Neural progenitor cell (in vitro differentiated cells): Measurements from ENCODE around the gene PSKH1.

ENCODE experiments used
- EZH2phosphoT487 ChIP-seq: fragments of 200-600 bp; sonication (generic); IDR thresholded peaks from 2 replicates; pipeline ENCODE4 v1.6.1; 2017; ENCODE audit warnings: antibody characterized with exemption
- TF ChIP-seq, protein P1 (sequence below): fragments of 200-600 bp; sonication (generic); IDR thresholded peaks from 2 replicates; pipeline ENCODE4 v1.5.1; 2017; ENCODE audit warnings: antibody characterized with exemption, mild to moderate bottlenecking

DNA sequence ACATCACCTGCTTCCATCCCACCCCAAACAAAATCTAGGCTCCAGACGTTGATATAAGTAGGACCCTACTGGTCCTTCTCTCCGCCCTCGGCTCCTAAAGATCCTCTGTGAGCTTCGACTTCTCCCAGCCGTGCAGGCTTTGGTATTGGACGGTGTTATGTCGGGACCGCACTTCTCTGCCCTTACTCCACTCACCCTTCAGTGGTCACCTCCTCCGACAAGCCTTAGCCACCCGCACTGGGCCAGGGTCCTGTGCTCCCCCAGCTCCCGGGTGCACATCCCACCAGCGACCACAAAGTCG is 42.0 kb downstream of the PSKH1 start:
- TF ChIP-seq, protein P1, sequence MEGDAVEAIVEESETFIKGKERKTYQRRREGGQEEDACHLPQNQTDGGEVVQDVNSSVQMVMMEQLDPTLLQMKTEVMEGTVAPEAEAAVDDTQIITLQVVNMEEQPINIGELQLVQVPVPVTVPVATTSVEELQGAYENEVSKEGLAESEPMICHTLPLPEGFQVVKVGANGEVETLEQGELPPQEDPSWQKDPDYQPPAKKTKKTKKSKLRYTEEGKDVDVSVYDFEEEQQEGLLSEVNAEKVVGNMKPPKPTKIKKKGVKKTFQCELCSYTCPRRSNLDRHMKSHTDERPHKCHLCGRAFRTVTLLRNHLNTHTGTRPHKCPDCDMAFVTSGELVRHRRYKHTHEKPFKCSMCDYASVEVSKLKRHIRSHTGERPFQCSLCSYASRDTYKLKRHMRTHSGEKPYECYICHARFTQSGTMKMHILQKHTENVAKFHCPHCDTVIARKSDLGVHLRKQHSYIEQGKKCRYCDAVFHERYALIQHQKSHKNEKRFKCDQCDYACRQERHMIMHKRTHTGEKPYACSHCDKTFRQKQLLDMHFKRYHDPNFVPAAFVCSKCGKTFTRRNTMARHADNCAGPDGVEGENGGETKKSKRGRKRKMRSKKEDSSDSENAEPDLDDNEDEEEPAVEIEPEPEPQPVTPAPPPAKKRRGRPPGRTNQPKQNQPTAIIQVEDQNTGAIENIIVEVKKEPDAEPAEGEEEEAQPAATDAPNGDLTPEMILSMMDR = no peak
- TF ChIP-seq EZH2phosphoT487 = no peak
